NK-92 (cell line): ENCODE results near the gene KRT74.

Experiments used
- DNase-seq: peaks from one replicate; lab custom pipeline; 2025; ENCODE audit not compliant: unreplicated experiment; lab: John Stamatoyannopoulos, UW

The KRT74 gene

DNA sequence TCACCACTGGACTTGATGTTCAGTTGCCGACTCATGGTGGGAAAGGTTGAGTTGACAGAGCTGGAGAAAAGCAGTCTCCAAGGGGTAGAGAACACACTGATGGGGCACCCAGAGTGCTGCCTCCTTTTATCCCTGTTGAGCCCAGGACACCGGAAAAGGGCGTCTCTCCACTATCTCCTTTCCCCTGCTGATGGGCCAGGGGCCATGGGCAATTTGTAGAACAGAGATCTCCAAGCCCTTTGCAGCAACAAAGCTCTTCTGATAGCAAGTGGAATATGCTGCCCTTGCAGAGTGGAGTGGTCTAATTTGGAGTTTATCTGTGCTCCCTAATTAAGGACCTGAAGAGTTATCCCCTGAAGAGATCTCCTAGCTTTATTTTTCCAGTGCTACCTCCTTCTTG is at the start of gene KRT74:
TSS of gene KRT74 (minus strand) at position 101 of the 400 bp plus-strand sequence. CDS start at position 35, 66 bp downstream.
- no peak for DNase-seq

DNA sequence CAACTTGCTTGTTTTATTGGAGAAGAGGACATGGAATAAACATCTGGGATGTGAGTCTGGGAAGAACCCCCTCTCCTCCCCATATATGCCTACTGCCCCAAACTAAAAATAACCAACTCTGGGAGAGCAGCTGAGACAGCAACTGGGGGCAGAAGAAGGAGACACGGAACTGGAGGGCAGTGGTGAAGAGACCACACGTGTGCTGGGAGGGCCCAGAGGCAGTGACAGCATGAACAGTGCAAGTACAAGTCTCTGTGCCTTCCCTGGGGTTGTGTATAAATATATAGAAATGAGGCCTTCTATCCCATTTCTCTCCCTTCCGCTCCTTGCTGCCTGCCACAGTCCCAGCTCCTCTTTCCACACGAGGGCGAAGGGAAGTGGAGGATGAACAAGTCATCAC is 48.7 kb upstream of the KRT74 start:
- no peak for DNase-seq

DNA sequence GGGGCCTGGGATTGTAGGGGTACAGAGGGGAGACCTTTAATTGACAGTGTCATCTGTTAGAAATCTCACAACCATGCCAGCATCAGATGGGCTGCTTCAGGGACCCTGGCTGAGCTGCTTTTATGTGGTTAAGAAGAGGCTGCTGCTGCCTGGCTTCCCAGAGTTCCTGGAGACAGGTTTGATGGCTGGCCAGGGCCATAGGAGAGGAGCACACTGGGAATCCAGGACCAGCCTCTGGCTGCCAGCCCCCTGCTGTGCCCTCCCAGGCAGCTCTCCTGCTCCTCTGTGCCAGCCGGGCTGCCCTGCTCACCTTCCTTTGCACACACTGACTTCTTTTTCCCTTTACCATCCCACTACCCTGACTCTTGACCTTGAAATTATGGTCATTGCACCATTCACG is 45.2 kb upstream of the KRT74 start:
- DNase-seq = no peak

- DNase-seq = no peak
Measured at GRCh38 chr12:52618216-52618615, 44.6 kb upstream of the KRT74 start, which contains the start of gene KRT73. KRT73 (minus strand) TSS chr12:52618559; CDS start chr12:52618524, 35 bp downstream.

DNA sequence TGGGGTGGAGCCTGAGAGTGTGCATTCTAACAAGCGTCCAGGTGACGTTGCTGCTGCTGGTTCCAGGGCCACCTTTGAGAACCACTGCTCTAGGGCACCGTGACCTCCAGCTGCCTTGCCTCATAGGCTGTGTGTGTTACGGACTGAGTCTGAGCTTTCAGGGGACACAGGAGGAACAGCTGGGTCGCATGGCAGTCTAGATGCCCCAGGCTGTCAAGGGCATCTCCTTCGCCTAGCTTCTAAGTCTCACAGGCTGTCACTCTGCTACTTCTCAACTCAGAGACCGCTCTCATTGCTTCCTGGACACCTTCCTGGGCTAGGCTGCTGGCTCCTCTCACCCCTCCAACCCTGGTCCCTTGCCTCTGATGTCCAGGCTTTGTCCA is 43.8 kb upstream of the KRT74 start:
- DNase-seq = no peak

- no peak for DNase-seq
Measured at GRCh38 chr12:52616680-52617402, 43.2 kb upstream of the KRT74 start.

GRCh38 chr12:52615912-52616311 is 42.3 kb upstream of the KRT74 start:
- DNase-seq = no peak

DNA sequence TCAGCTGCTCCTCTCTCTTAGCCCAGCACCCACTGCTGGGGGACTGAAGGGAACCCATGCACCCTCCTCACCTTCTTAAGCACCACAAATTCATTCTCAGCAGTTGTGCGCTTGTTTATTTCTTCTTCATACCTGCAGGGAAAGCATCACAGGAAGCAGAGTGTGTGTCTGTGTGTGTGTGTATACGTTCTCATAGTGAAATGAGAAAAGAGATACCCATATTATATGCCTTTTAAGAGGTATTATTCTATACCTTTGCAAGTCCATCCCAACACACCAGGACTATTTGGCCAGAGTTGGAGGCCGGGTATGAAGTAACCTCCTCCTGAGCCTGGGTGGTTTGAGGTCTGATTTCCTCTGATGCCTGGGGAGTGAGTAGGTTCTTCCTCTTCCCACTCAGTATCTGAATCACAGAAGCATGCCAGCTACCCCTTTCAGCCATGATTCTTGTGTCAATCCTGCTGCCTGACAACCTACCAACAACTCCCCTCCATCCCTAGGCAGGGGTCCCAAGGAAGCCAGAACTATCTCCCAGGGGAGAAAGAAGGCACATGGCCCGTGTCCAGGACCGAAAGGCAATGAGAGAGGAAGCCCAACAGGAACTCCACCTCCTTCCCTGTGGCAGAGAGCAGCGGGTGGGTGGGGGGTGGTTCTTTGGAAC is 41.7 kb upstream of the KRT74 start:
- DNase-seq = no peak

DNA sequence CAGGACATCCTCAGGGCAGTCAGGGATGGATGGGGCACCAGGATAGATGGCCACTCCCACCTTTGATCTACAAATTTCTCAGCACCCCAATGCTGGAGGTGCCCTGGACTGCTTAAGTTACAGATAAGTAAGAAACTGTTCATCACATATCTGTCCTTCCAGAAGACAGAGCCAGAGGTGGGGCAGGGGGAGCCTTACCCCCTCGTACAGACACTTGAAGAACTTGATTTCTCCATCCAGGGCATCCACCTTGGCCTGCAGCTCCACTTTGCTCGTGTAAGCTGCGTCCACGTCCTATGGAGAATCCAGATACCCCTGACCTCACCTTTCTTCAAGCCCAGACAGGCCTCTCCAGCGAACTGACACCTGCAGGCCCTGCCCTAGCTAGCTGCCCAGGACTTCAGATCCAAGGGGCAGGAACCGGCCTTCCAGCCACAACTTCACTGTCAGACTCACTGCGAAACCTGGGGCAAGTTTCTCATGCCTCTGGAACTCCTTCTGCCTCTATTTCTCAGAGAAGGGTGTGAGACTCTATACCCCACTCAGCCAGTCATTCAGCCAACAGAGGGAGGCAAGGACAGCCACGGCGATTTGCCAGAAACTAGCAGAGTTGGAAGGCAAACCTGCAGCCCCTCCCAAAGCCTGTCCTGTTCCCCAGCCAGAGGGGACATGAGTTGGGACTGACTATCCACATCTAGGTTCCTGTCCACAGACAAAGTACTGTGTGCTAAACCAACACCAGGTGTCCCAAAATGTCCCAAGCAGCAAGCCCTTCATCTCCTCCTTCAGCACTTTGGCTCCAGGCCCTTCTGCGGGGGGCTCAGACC is 41.0 kb upstream of the KRT74 start:
- no peak for DNase-seq

GRCh38 chr12:52613384-52614030 is 39.9 kb upstream of the KRT74 start:
- no peak for DNase-seq

GRCh38 chr12:52612431-52613383 is 39.1 kb upstream of the KRT74 start:
- no peak for DNase-seq

DNA sequence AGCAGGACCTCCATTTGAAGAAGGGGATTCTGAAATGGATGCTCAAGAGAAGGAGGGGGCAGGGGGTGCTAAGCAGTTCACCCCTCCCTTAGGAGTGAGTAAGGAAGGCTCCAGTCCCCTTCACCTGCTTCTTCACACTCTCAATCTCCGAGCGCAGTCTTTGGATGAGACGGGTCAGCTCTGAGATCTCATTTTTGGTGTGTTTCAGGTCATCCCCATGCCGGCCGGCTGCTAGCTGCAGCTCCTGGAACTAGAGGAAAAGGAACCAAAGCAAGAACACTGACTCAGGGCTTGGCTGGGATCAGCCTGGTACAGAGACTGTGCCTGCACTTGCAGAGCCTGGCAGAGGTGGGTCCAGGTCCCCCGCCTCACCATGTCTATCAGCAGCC is 37.4 kb upstream of the KRT74 start:
- no peak for DNase-seq

- no peak for DNase-seq
Measured at GRCh38 chr12:52608826-52609630, 35.4 kb upstream of the KRT74 start.

- no peak for DNase-seq
Measured at GRCh38 chr12:52608161-52608560, 34.5 kb upstream of the KRT74 start.

GRCh38 chr12:52607314-52607713 is 33.7 kb upstream of the KRT74 start:
- DNase-seq = no peak

DNA sequence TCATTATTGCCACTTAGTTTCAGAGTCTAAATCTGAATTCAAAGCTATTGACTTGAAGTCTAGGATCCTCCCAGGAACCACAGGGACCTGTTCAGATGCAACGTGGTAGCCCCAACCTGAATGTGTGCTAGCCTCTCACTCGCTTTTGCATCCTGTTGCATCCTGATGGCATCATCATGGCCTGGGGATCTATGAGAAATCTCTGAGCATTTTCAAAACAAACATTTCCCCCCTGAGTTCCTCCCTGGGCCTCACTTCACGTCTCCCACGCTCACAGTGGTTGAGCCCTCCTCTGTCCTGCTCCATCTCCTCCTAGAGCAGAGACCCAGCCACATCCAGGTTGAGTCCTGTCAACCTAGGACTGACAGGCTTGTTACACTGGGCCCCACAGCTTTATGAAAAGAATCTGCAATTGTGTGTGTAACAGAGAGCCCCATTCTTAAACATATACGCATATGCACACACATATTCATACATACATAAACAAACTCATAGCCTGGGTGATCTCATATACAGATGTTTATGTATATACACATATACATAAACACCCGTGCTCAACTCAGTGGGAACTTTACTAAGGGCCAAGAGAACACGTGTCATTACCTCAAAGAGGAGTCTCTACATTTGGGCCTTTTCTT is 33.1 kb upstream of the KRT74 start:
- DNase-seq = no peak

DNA sequence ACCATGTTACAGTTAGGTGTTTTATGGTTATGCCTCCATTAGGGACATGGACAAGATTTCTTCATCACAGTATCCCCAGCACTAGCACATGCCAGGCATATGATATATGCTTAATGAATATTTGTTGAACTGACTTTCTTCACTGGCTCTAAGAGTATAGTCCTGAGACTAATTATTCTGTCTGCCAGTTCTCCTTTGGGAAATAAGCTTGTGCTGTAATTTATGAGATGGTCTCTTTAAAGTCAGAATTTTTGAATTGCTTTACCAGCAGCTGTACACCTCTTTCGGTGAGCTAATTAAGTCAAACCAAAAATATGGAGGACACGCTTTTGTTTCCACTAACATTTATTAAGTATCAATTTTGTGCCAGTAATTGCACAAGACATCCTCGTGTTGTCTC is 32.5 kb upstream of the KRT74 start:
- no peak for DNase-seq

DNA sequence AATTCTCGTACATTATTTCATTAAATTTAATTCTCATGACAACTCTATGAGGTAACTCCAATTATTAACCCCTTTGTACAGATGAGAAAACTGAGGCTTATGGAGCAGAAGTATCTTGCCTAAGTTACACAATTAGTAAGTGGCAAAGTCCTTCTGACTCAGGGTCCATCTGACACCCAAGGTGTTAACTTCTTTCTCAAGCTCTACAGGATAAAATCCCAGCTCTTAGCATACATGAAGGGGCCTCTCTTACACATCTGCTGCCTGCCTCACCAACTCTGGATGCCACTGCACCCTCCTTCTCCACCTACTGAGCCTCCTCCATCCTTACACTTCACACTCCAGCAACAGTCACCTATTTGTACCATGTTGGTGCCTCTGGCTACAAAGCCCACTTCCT is 31.9 kb upstream of the KRT74 start:
- DNase-seq = no peak

DNA sequence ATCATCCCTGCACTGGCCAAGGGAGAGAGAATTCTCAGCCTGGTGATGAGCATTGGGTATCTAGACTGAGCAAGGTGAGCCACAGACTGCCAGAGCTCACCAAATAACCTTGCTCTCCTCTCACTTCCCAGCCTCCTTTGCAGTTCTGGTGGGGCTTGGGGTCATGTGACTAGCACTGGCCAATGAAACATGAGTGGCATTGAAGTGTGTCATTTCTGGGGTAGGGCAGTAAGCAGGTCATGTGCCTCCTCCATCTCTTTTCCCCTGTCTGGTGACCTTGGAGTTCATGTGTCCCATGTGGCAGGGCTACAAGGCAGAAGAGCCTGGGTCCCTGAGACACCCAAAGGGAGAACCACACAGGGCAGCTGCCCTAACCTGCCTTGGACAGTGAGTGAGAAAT is 31.2 kb upstream of the KRT74 start:
- no peak for DNase-seq
